ENCODE measurements around the gene ELAVL1. TPM values are rescaled to one million over a fixed set of nuclear protein-coding genes. Genes with fewer than 3 reads are reported as not detected.

ELAVL1 gene
- total and polyA plus RNA-seq, 12 donors, result 12.8 to 78.9 (median 44.6) TPM

DNA sequence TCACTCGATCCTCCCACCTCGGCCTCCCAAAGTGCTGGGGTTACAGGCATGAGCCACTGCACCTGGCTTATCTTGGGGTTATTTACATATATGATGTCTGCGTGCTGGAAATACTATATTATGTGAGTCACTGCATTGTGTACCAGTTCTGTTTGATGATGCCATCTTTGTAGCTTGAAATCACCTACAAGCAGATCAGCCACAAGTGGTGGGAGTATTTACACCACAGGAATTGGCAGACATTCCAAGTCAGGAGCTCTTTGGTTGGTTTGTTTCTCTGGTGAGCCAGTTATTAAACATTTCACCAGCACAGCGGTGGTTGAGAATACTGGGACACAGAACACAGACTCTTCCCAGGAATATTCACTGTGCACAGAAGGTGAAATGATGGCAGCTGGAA, 57.5 kb downstream of the ELAVL1 start:
- intact Hi-C loops (cut with DNase I), result loop anchor here in 1 of 2 donors (10.0 kb wide), 1 partner anchor 307 kb away; no protein-coding TSS in a partner anchor
- H3K36me3 ChIP-seq (replicated peaks in 1 of 2), result no peaks in the 10 kb centered on the region
- H3K27me3 ChIP-seq, result no peaks in the 10 kb centered on the region
- 90 to 96% (median 93%) methylated on average over 4 of the region's 4 CpGs for WGBS, 4 donors
- DNase-seq, result no peak
- no peak overlapping the region for H3K27ac ChIP-seq
- no peaks in the 10 kb centered on the region for H3K9me3 ChIP-seq (replicated peaks in 1 of 3)
- TF ChIP-seq, protein P1, sequence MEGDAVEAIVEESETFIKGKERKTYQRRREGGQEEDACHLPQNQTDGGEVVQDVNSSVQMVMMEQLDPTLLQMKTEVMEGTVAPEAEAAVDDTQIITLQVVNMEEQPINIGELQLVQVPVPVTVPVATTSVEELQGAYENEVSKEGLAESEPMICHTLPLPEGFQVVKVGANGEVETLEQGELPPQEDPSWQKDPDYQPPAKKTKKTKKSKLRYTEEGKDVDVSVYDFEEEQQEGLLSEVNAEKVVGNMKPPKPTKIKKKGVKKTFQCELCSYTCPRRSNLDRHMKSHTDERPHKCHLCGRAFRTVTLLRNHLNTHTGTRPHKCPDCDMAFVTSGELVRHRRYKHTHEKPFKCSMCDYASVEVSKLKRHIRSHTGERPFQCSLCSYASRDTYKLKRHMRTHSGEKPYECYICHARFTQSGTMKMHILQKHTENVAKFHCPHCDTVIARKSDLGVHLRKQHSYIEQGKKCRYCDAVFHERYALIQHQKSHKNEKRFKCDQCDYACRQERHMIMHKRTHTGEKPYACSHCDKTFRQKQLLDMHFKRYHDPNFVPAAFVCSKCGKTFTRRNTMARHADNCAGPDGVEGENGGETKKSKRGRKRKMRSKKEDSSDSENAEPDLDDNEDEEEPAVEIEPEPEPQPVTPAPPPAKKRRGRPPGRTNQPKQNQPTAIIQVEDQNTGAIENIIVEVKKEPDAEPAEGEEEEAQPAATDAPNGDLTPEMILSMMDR (IDR thresholded peaks at IDR 0.05), result no peak
- TF ChIP-seq POLR2A (IDR thresholded peaks at IDR 0.05), result no peak
- H3K4me1 ChIP-seq (replicated peaks in 1 of 2), result no peaks in the 10 kb centered on the region
- no peak overlapping the region for H3K4me3 ChIP-seq

GRCh38 chr19:7944177-7944761, 61.2 kb downstream of the ELAVL1 start:
- no peak for TF ChIP-seq POLR2A (IDR thresholded peaks at IDR 0.05)
- TF ChIP-seq, protein P1 (IDR thresholded peaks at IDR 0.05), result peak; percentile 84 to 97 (median 92)
- WGBS, 4 donors, result 21 to 31% (median 29%) methylated on average over 16 to 18 of the region's 18 CpGs
- Histone ChIP-seq H3K4me1 (replicated peaks in 1 of 2) (peaks cover 7 to 13% of the 10 kb centered on the region in 2 donors), H3K9me3 (replicated peaks in 1 of 3) (no peaks in the 10 kb centered on the region), H3K4me3 (peak overlapping the region in 2 of 4 donors; percentile 44 to 55), H3K27me3 (no peaks in the 10 kb centered on the region), H3K36me3 (replicated peaks in 1 of 2) (peaks cover 0 to 17% of the 10 kb centered on the region in 2 donors), H3K27ac (peak overlapping the region; percentile 32 to 97 (median 96))
- peak; percentile 84 to 96 (median 91) for DNase-seq
- intact Hi-C loops (cut with DNase I), result loop anchor here (2.0 to 10.0 kb wide), 2 partner anchors 57 to 311 kb away; no protein-coding TSS in a partner anchor

- peaks cover 7 to 13% of the 10 kb centered on the region in 2 donors for H3K4me1 ChIP-seq (replicated peaks in 1 of 2)
- intact Hi-C loops (cut with DNase I), result loop anchor here (2.0 to 10.0 kb wide), 2 partner anchors 57 to 311 kb away; no protein-coding TSS in a partner anchor
- H3K36me3 ChIP-seq (replicated peaks in 1 of 2), result peaks cover 0 to 17% of the 10 kb centered on the region in 2 donors
- 0% methylated on average over 14 to 56 of the region's 56 CpGs for WGBS, 4 donors
- DNase-seq, result peak; percentile 99 to 100 (median 100)
- TF ChIP-seq, protein P1 (IDR thresholded peaks at IDR 0.05), result no peak
- TF ChIP-seq POLR2A (IDR thresholded peaks at IDR 0.05), result peak; percentile 56 to 90
- H3K9me3 ChIP-seq (replicated peaks in 1 of 3), result no peaks in the 10 kb centered on the region
- H3K4me3 ChIP-seq, result peak within 1 kb of the TSS; percentile 48 to 97 (median 81)
- H3K27me3 ChIP-seq, result no peaks in the 10 kb centered on the region
- H3K27ac ChIP-seq, result peak within 1 kb of the TSS; percentile 81 to 97 (median 96)
These were observed 61.8 kb downstream of the ELAVL1 start, which contains the start of gene TIMM44 for GRCh38 chr19:7943444-7944176. TIMM44 (minus strand) TSS chr19:7943666; CDS start chr19:7943651, 15 bp downstream.

GRCh38 chr19:7942981-7943443, 62.4 kb downstream of the ELAVL1 start:
- 1 to 8% (median 4%) methylated on average over 25 to 33 of the region's 33 CpGs for WGBS, 4 donors
- no peak for TF ChIP-seq POLR2A (IDR thresholded peaks at IDR 0.05)
- TF ChIP-seq, protein P1 (IDR thresholded peaks at IDR 0.05), result no peak
- Histone ChIP-seq H3K27ac (peak overlapping the region; percentile 81 to 97 (median 96)), H3K4me3 (peak overlapping the region; percentile 48 to 97 (median 81)), H3K27me3 (no peaks in the 10 kb centered on the region), H3K9me3 (replicated peaks in 1 of 3) (no peaks in the 10 kb centered on the region), H3K4me1 (replicated peaks in 1 of 2) (peaks cover 7 to 13% of the 10 kb centered on the region in 2 donors), H3K36me3 (replicated peaks in 1 of 2) (peaks cover 0 to 20% of the 10 kb centered on the region in 2 donors)
- DNase-seq, result peak in 1 of 7 donors; percentile 30
- intact Hi-C loops (cut with DNase I), result loop anchor here in 1 of 2 donors (10.0 kb wide), 1 partner anchor 312 kb away; no protein-coding TSS in a partner anchor

Data from adrenal gland (tissue), 12 donors.